Left colon (tissue), 2 donors: ENCODE results near the gene MRNIP. TPM values are rescaled to one million over a fixed set of nuclear protein-coding genes. Genes with fewer than 3 reads are reported as not detected.

ENCODE experiments used
- ATAC-seq: fragments of 200-7000 bp; cut with Tn5 transposase; one replicate; pipeline ENCODE4 v1.9.1; 2020; ENCODE audit warnings: mild to moderate bottlenecking, moderate library complexity
- DNase-seq, 2 donors: peaks; one replicate each; pipeline ENCODE4 v3.0.0-alpha.2; 2020
- intact Hi-C, 2 donors: fragments of 100-400 bp; cut with DNase I in 1 of 2; cut with micrococcal nuclease in 1 of 2; formaldehyde crosslinking; loops; one replicate each; pipeline versions ENCODE4 v1.11.2 to v1.14.0; 2022; cut with DNase I, micrococcal nuclease
- total RNA-seq, 2 donors: library from RNA; stranded (reverse); fragmentation: NEBNext Ultra II Directional; extraction: Animal tissue kit (Norgen Biotek cat#: 25700); gene quantifications; one replicate each; pipeline ENCODE4 v1.2.1, GENCODE V29; 2021
- donor health status: DM: no; HTN: no; CAD: no.
- donor health status: DM: yes; HTN: yes; CAD: no.

MRNIP gene
- total RNA-seq, 2 donors from 2014 or later, result 16.6 to 18.9 TPM

GRCh38 chr5:179890751-179891682 is 32.4 kb upstream of the MRNIP start:
- intact Hi-C loops, result no loop called here
- DNase-seq (no peak), ATAC-seq (no peak)

GRCh38 chr5:179889885-179890284 is 31.3 kb upstream of the MRNIP start:
- ATAC-seq (no peak), DNase-seq (no peak)
- intact Hi-C loops, result no loop called here

- no peak for ATAC-seq
- intact Hi-C loops, result no loop called here
Measured at GRCh38 chr5:179887802-179888201, 29.2 kb upstream of the MRNIP start.

GRCh38 chr5:179887095-179887494 is 28.5 kb upstream of the MRNIP start:
- intact Hi-C loops, result no loop called here
- no peak for ATAC-seq
- no peak for DNase-seq

More at GRCh38 chr5:179887802-179888201, 29.2 kb upstream of the MRNIP start:
- no peak for DNase-seq

DNA sequence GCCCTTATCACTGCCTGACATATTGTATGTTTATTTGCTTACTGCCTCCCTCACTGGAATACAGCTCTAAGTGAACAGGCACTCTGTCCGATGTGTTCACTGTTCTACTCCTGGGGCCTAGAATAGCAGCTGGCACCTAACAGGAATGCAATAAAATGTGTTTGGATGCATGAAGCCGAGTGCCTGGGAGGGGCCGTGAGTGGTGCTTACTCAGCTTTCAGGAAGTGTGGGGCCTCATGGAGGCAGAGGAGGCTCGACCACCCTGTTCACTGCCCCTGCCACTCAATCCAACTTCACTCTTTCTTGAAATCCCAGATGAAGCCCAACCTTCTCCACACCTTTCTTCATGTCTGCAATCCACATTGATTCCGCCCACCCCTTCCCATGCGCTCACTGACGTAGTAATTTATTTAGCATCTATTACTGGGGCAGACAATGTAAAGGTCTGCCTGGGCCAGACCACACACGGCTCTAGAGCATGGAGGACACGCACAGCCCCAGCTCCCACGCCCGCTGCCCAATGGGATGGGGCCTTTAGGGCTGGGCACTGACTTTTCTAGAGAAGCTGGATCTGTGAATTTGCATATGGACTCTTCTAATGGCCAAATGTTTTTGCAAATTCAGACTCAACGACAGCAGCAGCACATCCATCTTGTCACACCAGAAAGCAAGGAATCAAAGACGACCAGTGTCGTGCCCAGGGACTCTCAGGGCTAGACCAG is 27.7 kb upstream of the MRNIP start:
- intact Hi-C loops, result no loop called here
- peak; percentile 14 for ATAC-seq
- no peak for DNase-seq

GRCh38 chr5:179885491-179886090 is 27.0 kb upstream of the MRNIP start:
- intact Hi-C loops, result no loop called here
- no peak for ATAC-seq
- no peak for DNase-seq

- ATAC-seq (no peak), DNase-seq (no peak)
- intact Hi-C loops, result no loop called here
Measured at GRCh38 chr5:179883163-179883562, 24.5 kb upstream of the MRNIP start.

DNA sequence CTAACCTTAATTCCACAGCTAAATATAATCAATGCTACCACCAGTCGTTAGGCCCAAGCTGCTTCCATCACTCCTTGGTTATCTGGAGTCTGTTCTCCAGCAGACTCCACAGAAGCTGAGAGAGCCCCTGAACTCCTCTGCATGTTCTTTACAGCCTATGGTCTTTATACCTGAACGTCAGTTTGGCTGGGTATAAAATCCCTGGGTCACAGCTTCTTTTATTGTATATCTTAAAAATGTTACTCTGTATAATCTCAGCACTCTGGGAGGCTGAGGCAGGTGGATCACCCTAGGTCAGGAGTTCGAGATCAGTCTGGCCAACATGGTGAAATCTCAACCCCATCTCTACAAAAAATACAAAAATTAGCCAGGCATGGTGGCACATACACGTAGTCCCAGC is 23.7 kb upstream of the MRNIP start:
- ATAC-seq (no peak), DNase-seq (no peak)
- intact Hi-C loops, result no loop called here

DNA sequence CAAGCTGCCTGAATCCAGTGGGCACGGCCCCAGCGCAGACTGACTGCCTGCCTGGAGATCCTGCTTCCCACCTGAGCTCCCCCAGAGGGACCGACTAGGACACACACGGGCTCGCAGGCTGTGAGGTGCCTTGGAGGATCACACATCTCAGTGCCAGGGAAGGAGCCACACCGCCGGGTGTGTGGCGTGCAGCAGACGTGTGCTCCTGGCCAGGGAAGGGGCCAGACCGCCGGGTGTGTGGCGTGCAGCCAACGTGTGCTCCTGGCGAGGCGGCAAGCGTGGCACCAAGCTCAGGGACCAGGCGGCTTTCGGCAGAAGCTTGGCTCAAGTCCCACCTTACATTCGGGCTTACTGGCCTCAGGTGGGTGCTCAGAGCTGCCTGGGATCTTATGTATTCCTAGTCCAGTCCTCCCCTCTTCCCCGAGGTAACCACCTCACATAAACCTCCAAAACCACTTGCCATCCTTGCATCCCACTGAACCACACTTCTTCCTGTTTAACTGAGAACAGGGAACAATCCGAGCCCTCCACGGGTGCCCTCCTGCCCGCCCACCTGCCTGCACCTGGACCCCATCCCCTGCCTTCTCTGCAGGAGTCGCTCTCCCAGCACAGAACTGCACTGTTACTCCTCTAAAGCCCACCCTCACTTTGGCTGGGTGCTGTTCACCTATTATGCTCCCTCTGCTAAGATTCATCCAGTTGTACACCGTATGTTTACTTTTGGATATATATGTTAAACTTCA is 22.4 kb upstream of the MRNIP start:
- no peak for DNase-seq
- ATAC-seq, result peak; percentile 11
- intact Hi-C loops, result no loop called here

GRCh38 chr5:179880066-179880650 is 21.5 kb upstream of the MRNIP start:
- intact Hi-C loops, result no loop called here
- ATAC-seq, result peak; percentile 8
- no peak for DNase-seq

DNA sequence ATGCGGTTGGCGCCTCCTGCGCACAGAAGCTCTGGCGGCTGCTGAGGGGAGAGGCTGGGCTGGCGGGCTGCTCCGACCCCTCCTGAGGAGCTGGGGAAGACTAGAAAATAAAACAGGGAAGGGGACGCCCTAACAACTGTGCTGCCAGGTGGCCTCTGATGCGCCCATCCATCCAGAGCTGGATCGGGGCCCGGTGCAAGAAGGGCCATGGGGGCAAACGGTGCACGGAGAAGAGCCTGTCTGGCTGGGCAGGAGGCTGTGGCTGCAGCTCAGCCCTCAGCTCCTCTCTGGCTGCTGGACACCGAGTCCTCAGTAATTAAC is 21.0 kb upstream of the MRNIP start:
- ATAC-seq (peak; percentile 6), DNase-seq (no peak)
- intact Hi-C loops, result no loop called here

DNA sequence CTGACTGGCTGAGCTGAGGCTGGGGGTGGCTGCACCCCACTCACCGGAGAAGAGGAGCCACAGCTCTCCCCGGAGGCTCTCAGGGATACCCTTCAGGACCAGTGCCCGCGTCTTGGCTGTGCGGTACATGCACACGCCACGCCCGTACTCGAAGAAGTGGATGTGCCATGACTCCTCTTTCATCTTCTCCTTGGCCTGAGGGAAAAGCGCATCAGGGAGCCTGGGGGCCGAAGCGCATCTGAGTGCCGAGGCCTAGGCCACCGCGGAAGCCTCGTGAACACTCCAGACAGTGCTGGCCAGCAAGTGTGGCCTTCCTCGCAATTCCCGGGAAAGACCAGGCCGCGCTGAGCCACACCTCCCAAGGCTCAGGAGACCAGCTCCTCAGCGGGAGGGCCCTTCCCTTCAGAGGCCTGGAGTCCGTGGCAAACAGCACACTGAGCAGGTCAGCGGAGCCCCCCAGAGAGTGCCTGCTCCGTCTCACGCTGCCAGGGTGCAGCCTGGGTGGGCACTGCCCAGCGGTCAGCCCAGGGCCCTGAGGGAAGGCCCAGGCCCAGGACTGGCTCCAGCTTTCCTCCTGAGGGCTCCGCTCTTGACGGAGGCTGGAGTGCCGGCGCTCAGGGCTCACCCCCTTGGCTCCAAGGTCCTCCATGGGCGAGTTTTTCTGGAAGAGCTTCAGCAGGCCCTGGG is 20.5 kb upstream of the MRNIP start:
- intact Hi-C loops, result no loop called here
- DNase-seq, result no peak
- ATAC-seq, result peak; percentile 20

- intact Hi-C loops, result no loop called here
- DNase-seq, result no peak
- no peak for ATAC-seq
Measured at GRCh38 chr5:179878222-179879002, 19.8 kb upstream of the MRNIP start.

DNA sequence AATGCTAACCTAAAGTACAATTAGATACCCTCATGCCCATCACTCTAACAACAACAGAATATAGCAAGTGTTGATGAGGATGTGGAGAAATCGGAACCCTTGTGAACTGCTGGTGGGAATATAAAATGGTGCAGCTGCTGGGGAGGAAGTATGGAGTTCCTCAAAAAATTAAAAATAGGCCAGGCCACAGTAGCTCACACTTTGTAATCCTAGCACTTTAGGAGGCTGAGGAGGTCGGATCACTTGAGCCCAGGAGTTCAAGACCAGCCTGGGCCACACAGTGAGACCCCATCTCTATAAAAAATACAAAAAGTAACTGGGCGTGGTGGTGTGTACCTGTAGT is 18.0 kb upstream of the MRNIP start:
- intact Hi-C loops, result no loop called here
- ATAC-seq, result no peak
- no peak for DNase-seq

- ATAC-seq (no peak), DNase-seq (no peak)
- intact Hi-C loops, result no loop called here
Measured at GRCh38 chr5:179875741-179876609, 17.4 kb upstream of the MRNIP start.

- DNase-seq (no peak), ATAC-seq (no peak)
- intact Hi-C loops, result no loop called here
Measured at GRCh38 chr5:179874536-179875292, 16.1 kb upstream of the MRNIP start.
